IgD-negative memory B cell (primary cell): ENCODE results near the gene SUPT3H. TPM values are rescaled to one million over a fixed set of nuclear protein-coding genes. Genes with fewer than 3 reads are reported as not detected.
"Not testable (repeated sequence)": the region's sequence is repeated elsewhere in the genome, so short reads cannot be mapped to it uniquely, and the experiment has no call there.

ENCODE experiments used
- H3K27ac Mint-ChIP-seq, 3 donors: one replicate each; pipeline ENCODE4 v1.8.0; 2020 to 2022; ENCODE audit warnings: mild to moderate bottlenecking in 3 of 3, mixed read lengths in 3 of 3, moderate library complexity in 1 of 3
- H3K27me3 Mint-ChIP-seq: one replicate; pipeline ENCODE4 v1.8.0; 2021; ENCODE audit warnings: mixed read lengths
- H3K36me3 Mint-ChIP-seq: one replicate; pipeline ENCODE4 v1.8.0; 2020; ENCODE audit warnings: mild to moderate bottlenecking, mixed read lengths
- H3K4me1 Mint-ChIP-seq, 3 donors: one replicate each; pipeline ENCODE4 v1.8.0; 2020 to 2022; ENCODE audit warnings: mixed read lengths in 3 of 3, mild to moderate bottlenecking in 1 of 3
- H3K4me3 Mint-ChIP-seq, 4 donors: one replicate each; pipeline ENCODE4 v1.8.0; 2020 to 2022; ENCODE audit warnings: mild to moderate bottlenecking in 4 of 4, mixed read lengths in 4 of 4, moderate library complexity in 3 of 4
- H3K9me3 Mint-ChIP-seq, 3 donors: one replicate each; pipeline ENCODE4 v1.8.0; 2020 to 2021; ENCODE audit warnings: mixed read lengths in 3 of 3, mild to moderate bottlenecking in 1 of 3
- polyA plus RNA-seq: library from polyadenylated mRNA; unstranded; fragments of 300-500 nt; fragmentation: Illumina TruSeq; gene quantifications from one replicate; pipeline ENCODE4 v1.2.3, GENCODE V29; 2021

Gene SUPT3H
- polyA plus RNA-seq, 1 donor from 2014 or later: 8.5 TPM

- Mint-ChIP-seq H3K27me3 (no peaks in the 10 kb centered on the region), H3K27ac (no peak overlapping the region), H3K36me3 (peaks cover 4% of the 10 kb centered on the region), H3K4me1 (no peaks in the 10 kb centered on the region), H3K9me3 (peaks cover 2 to 8% (median 5%) of the 10 kb centered on the region in 3 donors), H3K4me3 (no peak overlapping the region)
Observed at GRCh38 chr6:45084257-45084656, 293.5 kb downstream of the SUPT3H start.

GRCh38 chr6:45082091-45082490, 295.6 kb downstream of the SUPT3H start:
- Mint-ChIP-seq H3K4me3 (no peak overlapping the region), H3K27ac (no peak overlapping the region), H3K27me3 (no peaks in the 10 kb centered on the region), H3K9me3 (peaks cover 3 to 13% (median 12%) of the 10 kb centered on the region in 3 donors), H3K4me1 (no peaks in the 10 kb centered on the region), H3K36me3 (peaks cover 6% of the 10 kb centered on the region)

GRCh38 chr6:45081634-45082033, 296.1 kb downstream of the SUPT3H start:
- H3K4me1 Mint-ChIP-seq: no peaks in the 10 kb centered on the region
- no peak overlapping the region for H3K4me3 Mint-ChIP-seq
- H3K27ac Mint-ChIP-seq: no peak overlapping the region
- peaks cover 3 to 13% (median 12%) of the 10 kb centered on the region in 3 donors for H3K9me3 Mint-ChIP-seq
- H3K36me3 Mint-ChIP-seq: peaks cover 6% of the 10 kb centered on the region
- H3K27me3 Mint-ChIP-seq: no peaks in the 10 kb centered on the region

- Mint-ChIP-seq H3K9me3 (peaks cover 3 to 13% (median 12%) of the 10 kb centered on the region in 3 donors), H3K36me3 (peaks cover 5% of the 10 kb centered on the region), H3K4me3 (no peak overlapping the region), H3K4me1 (no peaks in the 10 kb centered on the region), H3K27ac (no peak overlapping the region), H3K27me3 (no peaks in the 10 kb centered on the region)
Observed at GRCh38 chr6:45078432-45078831, 299.3 kb downstream of the SUPT3H start.

- peaks cover 3 to 13% (median 12%) of the 10 kb centered on the region in 3 donors for H3K9me3 Mint-ChIP-seq
- no peaks in the 10 kb centered on the region for H3K4me1 Mint-ChIP-seq
- no peak overlapping the region for H3K4me3 Mint-ChIP-seq
- H3K27ac Mint-ChIP-seq: no peak overlapping the region
- no peaks in the 10 kb centered on the region for H3K27me3 Mint-ChIP-seq
- H3K36me3 Mint-ChIP-seq: peaks cover 5% of the 10 kb centered on the region
Observed at GRCh38 chr6:45076217-45076930, 301.4 kb downstream of the SUPT3H start.

- Mint-ChIP-seq H3K4me1 (no peaks in the 10 kb centered on the region), H3K9me3 (peaks cover 3 to 12% (median 11%) of the 10 kb centered on the region in 3 donors), H3K27ac (no peak overlapping the region), H3K27me3 (no peaks in the 10 kb centered on the region), H3K36me3 (peaks cover 3% of the 10 kb centered on the region), H3K4me3 (no peak overlapping the region)
Observed at GRCh38 chr6:45075246-45075645, 302.5 kb downstream of the SUPT3H start.

DNA sequence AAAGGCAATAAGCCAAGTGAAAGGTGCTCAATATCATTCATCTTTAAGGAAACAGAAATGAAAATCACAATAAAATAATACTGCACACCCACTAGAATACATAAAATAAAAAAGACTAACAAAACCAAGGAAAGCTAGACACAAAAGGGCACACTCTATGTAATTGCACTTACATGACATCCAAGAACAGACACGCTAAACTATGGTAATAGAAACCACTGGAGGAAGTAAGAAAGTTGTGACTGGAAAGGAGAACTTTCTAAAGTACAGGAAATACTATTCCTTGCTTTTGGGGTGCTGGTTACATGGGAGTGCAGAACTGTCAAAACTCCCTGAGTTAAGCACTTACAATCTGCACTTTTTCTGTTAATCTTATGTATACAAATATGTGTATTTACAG, 303.3 kb downstream of the SUPT3H start:
- H3K27ac Mint-ChIP-seq: no peak overlapping the region
- H3K4me1 Mint-ChIP-seq: no peaks in the 10 kb centered on the region
- H3K36me3 Mint-ChIP-seq: peaks cover 3% of the 10 kb centered on the region

DNA sequence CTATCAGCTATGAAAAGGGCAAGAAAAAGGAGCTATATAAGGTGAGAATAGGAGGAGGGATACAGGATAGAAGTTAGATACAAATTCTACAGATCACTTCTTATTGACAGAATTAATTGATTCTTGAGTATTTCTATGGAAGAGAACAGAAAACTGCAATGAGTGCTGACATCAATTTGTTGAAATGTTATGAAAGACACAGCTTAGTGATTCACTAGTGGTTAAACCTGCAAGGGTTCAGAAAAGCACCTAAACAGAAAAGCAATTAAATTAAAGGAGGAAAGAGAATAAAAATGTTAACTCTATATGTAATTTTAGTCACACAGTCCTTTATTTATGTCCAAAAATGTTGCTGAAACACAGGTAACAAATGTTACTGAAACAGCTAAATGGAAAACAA, 304.0 kb downstream of the SUPT3H start:
- Mint-ChIP-seq H3K27me3 (no peaks in the 10 kb centered on the region), H3K27ac (peak overlapping the region in 1 of 3 donors; percentile 79), H3K9me3 (peaks cover 1 to 8% (median 7%) of the 10 kb centered on the region in 3 donors), H3K4me1 (peaks cover 0 to 2% (median 0%) of the 10 kb centered on the region in 3 donors), H3K36me3 (peaks cover 6% of the 10 kb centered on the region), H3K4me3 (no peak overlapping the region)

More for the DNA sequence above, 303.3 kb downstream of the SUPT3H start:
- H3K4me3 Mint-ChIP-seq: no peak overlapping the region
- peaks cover 2 to 10% (median 5%) of the 10 kb centered on the region in 3 donors for H3K9me3 Mint-ChIP-seq
- no peaks in the 10 kb centered on the region for H3K27me3 Mint-ChIP-seq

DNA sequence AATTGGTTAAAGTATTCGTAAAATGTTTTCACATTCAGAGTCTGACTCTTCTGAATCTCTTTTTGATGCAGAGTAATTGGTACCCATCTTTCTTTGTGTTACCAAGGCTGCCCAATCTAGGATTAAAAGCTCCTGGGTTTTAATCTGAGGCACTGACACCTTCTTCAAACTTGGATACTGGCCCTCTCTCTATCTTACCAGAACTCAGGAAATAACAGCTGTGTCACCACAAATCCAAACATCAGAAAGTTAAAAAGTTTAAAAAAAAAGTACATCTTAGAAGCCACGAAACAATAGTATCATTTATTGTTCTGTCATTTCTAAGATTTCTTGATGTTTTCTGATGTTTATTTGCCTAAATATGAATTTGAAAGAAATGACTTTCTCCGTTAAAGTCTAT, 305.1 kb downstream of the SUPT3H start:
- Mint-ChIP-seq H3K27me3 (no peaks in the 10 kb centered on the region), H3K4me1 (peaks cover 0 to 2% (median 0%) of the 10 kb centered on the region in 3 donors), H3K4me3 (no peak overlapping the region), H3K36me3 (peaks cover 5% of the 10 kb centered on the region), H3K27ac (no peak overlapping the region), H3K9me3 (peaks cover 0 to 3% (median 0%) of the 10 kb centered on the region in 3 donors)

DNA sequence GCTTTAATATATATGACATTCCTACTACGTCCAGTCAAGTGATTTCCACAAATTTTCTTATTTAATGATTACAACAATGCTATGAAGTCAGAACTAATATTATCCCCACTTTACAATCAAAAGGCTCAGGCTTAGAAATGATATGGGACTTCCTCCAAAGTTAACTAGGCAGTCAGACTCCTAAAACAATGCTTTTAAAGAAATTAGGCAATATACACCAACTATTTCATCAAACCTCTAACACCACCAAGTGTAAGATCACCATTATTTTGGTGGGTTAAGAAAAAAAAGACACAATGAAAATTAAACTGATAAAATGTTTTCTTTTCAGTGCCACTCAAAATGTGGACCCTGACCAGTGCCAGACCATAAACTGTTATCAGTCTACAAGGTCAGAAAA, 305.7 kb downstream of the SUPT3H start:
- H3K9me3 Mint-ChIP-seq: peaks cover 0 to 3% (median 0%) of the 10 kb centered on the region in 3 donors
- no peaks in the 10 kb centered on the region for H3K27me3 Mint-ChIP-seq
- no peak overlapping the region for H3K27ac Mint-ChIP-seq
- peaks cover 0 to 2% (median 0%) of the 10 kb centered on the region in 3 donors for H3K4me1 Mint-ChIP-seq
- peaks cover 3% of the 10 kb centered on the region for H3K36me3 Mint-ChIP-seq
- no peak overlapping the region for H3K4me3 Mint-ChIP-seq

- H3K4me3 Mint-ChIP-seq: no peak overlapping the region
- peaks cover 0 to 3% (median 0%) of the 10 kb centered on the region in 3 donors for H3K9me3 Mint-ChIP-seq
- peaks cover 3% of the 10 kb centered on the region for H3K36me3 Mint-ChIP-seq
- peaks cover 0 to 2% (median 0%) of the 10 kb centered on the region in 3 donors for H3K4me1 Mint-ChIP-seq
- no peaks in the 10 kb centered on the region for H3K27me3 Mint-ChIP-seq
- no peak overlapping the region for H3K27ac Mint-ChIP-seq
Observed at GRCh38 chr6:45069091-45069490, 308.6 kb downstream of the SUPT3H start.

GRCh38 chr6:45067446-45067845, 310.3 kb downstream of the SUPT3H start:
- H3K27ac Mint-ChIP-seq, H3K36me3 Mint-ChIP-seq, H3K27me3 Mint-ChIP-seq, H3K4me3 Mint-ChIP-seq, H3K9me3 Mint-ChIP-seq, H3K4me1 Mint-ChIP-seq: not testable (repeated sequence)

GRCh38 chr6:45062659-45063058, 315.1 kb downstream of the SUPT3H start:
- not testable (repeated sequence) for H3K36me3 Mint-ChIP-seq, H3K27ac Mint-ChIP-seq, H3K27me3 Mint-ChIP-seq, H3K4me1 Mint-ChIP-seq
- H3K9me3 Mint-ChIP-seq: peaks cover 5 to 10% (median 8%) of the 10 kb centered on the region in 3 donors
- peak overlapping the region in 1 of 4 donors; percentile 48 for H3K4me3 Mint-ChIP-seq

- Mint-ChIP-seq H3K9me3 (peaks cover 7 to 10% (median 8%) of the 10 kb centered on the region in 3 donors), H3K4me1 (no peaks in the 10 kb centered on the region), H3K4me3 (no peak overlapping the region), H3K36me3 (no peaks in the 10 kb centered on the region), H3K27ac (no peak overlapping the region), H3K27me3 (no peaks in the 10 kb centered on the region)
Observed at GRCh38 chr6:45057711-45058110, 320.0 kb downstream of the SUPT3H start.

GRCh38 chr6:45054610-45055009, 323.1 kb downstream of the SUPT3H start:
- H3K9me3 Mint-ChIP-seq: peaks cover 1 to 2% (median 1%) of the 10 kb centered on the region in 3 donors
- no peaks in the 10 kb centered on the region for H3K27me3 Mint-ChIP-seq
- no peak overlapping the region for H3K4me3 Mint-ChIP-seq
- peaks cover 3% of the 10 kb centered on the region for H3K36me3 Mint-ChIP-seq
- peaks cover 0 to 4% (median 2%) of the 10 kb centered on the region in 3 donors for H3K4me1 Mint-ChIP-seq
- H3K27ac Mint-ChIP-seq: no peak overlapping the region

- H3K36me3 Mint-ChIP-seq: peaks cover 6% of the 10 kb centered on the region
- peaks cover 0 to 2% (median 0%) of the 10 kb centered on the region in 3 donors for H3K9me3 Mint-ChIP-seq
- H3K27ac Mint-ChIP-seq: no peak overlapping the region
- H3K27me3 Mint-ChIP-seq: no peaks in the 10 kb centered on the region
- H3K4me3 Mint-ChIP-seq: no peak overlapping the region
- peaks cover 10 to 18% (median 14%) of the 10 kb centered on the region in 3 donors for H3K4me1 Mint-ChIP-seq
Observed at GRCh38 chr6:45052325-45052724, 325.4 kb downstream of the SUPT3H start.
